Measurements from ENCODE around the gene LRRC4C. TPM values are rescaled to one million over a fixed set of nuclear protein-coding genes. Genes with fewer than 3 reads are reported as not detected.

The LRRC4C gene
- total RNA-seq, 4 donors from 2014 or later, result 0.19 to 1.1 TPM; not detected in 2

DNA sequence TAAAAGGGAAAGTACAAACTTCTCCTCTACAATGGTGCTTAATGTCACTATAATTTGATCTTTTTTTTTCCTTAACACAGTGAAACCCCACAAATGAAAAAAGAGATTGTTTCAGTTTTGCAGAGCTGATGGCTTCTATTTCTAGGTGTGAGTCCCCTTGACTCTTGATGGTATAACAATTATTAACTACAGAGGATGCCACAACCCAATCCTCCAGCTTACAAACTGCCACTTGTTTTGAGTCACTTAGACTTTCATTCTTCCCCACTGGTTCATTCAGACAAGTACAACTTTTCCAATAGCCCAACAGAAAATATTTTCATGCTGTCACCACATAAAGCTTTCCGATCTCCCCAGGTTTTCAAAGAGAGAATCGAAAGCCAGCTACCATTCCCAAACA, 812.2 kb downstream of the LRRC4C start:
- no peak overlapping the region for H3K4me3 ChIP-seq (ENCODE audit: low read depth, poor library complexity, severe bottlenecking)
- WGBS, 2 donors, result 69 to 85% methylated on average over 2 of the region's 2 CpGs
- no peak for DNase-seq (ENCODE audit: low spot score in 2 of 2)
- intact Hi-C loops (cut with DNase I; ENCODE audit: low total_unique reads), result no loop called here
- TF ChIP-seq, protein P1, sequence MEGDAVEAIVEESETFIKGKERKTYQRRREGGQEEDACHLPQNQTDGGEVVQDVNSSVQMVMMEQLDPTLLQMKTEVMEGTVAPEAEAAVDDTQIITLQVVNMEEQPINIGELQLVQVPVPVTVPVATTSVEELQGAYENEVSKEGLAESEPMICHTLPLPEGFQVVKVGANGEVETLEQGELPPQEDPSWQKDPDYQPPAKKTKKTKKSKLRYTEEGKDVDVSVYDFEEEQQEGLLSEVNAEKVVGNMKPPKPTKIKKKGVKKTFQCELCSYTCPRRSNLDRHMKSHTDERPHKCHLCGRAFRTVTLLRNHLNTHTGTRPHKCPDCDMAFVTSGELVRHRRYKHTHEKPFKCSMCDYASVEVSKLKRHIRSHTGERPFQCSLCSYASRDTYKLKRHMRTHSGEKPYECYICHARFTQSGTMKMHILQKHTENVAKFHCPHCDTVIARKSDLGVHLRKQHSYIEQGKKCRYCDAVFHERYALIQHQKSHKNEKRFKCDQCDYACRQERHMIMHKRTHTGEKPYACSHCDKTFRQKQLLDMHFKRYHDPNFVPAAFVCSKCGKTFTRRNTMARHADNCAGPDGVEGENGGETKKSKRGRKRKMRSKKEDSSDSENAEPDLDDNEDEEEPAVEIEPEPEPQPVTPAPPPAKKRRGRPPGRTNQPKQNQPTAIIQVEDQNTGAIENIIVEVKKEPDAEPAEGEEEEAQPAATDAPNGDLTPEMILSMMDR (IDR thresholded peaks at IDR 0.05), result no peak
- TF ChIP-seq POLR2A (IDR thresholded peaks at IDR 0.05), result no peak

DNA sequence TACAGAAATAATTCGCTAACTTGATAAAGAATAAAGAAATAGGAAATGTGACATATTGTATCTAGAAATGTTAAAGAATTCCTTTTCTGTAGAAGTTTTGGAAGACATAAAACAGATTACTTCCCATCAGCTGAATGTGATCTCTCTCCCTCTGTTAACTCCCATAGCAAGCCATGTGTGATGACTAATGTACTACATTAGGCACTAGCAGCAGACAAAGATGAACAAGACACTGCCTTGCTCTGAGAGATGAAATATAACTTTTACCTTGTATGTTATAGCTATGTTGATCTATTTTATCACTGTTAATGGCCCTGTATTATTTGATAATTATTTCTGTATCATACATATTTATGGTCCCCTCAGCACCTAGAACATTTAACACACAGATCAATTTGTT, 817.2 kb downstream of the LRRC4C start:
- no peak for DNase-seq (ENCODE audit: low spot score in 2 of 2)
- H3K4me3 ChIP-seq (ENCODE audit: low read depth, poor library complexity, severe bottlenecking), result no peak overlapping the region
- 83 to 85% methylated on average over 1 of the region's 1 CpG for WGBS, 2 donors
- intact Hi-C loops (cut with DNase I; ENCODE audit: low total_unique reads), result no loop called here
- TF ChIP-seq POLR2A (IDR thresholded peaks at IDR 0.05), result no peak
- TF ChIP-seq, protein P1 (IDR thresholded peaks at IDR 0.05), result no peak

DNA sequence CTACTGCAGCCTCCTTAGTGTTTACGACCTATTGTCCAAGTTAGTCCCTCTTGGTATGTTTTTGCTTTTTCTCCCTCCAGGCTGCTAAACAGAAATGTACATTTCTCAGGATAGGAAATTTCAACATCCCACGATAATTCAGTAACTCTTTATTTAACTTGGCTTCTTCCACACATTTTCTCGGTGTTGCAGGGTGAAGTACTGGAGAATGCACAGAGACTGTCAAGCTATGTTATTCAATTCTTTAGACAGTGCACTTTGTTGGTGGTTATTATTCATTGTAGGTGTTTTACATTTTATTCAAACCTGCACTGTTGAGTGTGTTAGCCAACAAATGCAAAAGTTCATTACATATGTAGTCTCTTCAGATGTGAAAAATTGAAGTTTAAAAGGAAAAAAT, 839.8 kb downstream of the LRRC4C start:
- 78 to 83% methylated on average over 3 of the region's 3 CpGs for WGBS, 2 donors
- DNase-seq (ENCODE audit: low spot score in 2 of 2), result no peak
- intact Hi-C loops (cut with DNase I; ENCODE audit: low total_unique reads), result no loop called here
- TF ChIP-seq POLR2A (IDR thresholded peaks at IDR 0.05), result no peak
- no peak overlapping the region for H3K4me3 ChIP-seq (ENCODE audit: low read depth, poor library complexity, severe bottlenecking)

DNA sequence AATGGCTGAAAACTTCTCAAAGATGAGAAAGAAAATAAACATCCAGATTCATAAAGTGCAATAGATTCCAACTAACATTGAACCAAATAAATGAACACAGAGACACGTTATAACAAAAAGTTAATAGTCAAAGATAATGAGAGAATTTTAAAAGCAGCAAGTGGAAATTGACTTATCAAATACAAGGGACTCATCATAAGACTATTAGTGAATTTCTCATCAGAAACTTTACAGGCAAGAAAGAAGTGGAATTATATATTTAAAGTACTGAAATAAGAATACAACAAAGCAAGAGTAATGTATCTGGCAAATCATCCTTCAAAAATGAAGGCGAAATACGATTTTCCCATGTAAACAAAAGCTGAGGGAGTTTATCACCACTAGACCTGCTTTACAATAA, 852.7 kb downstream of the LRRC4C start:
- DNase-seq (ENCODE audit: low spot score in 2 of 2), result no peak
- WGBS, 2 donors, result 87 to 89% methylated on average over 3 of the region's 3 CpGs
- TF ChIP-seq, protein P1 (IDR thresholded peaks at IDR 0.05), result no peak
- no peak for TF ChIP-seq POLR2A (IDR thresholded peaks at IDR 0.05)
- H3K4me3 ChIP-seq (ENCODE audit: low read depth, poor library complexity, severe bottlenecking), result no peak overlapping the region
- intact Hi-C loops (cut with DNase I; ENCODE audit: low total_unique reads), result no loop called here

DNA sequence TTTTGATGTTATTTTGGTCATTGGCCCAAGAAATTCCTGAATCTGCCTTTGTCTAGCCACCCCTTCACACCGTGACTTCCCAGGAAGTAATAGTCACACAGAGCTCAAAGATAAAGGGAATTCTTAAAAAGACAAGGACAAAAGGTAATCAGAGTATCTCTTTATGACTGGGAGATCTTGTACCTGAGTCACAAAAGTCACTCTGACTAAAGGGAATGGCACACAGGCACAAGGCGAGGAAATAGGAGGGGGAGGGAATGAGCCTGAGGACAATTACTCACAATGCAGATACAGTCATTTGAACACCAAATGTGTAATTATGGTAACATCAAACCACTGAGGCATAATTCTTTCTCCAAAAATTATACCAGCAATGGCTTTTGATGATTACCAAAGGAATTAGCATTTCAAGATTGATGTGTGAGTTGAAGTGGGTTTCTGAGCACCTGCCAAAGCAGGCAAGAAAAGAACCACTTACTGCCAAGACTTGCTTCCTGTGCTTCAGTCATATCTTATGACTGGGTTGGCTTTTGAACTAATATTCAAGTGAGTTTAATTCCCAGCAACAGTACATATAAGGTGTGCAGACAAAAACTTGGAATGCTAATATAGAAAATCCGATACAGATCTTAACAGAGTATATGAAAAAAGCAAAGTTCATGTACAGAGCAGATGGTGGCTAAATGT, 856.4 kb downstream of the LRRC4C start:
- WGBS, 2 donors, result 57 to 64% methylated on average over 3 of the region's 3 CpGs
- no peak for DNase-seq (ENCODE audit: low spot score in 2 of 2)
- H3K4me3 ChIP-seq (ENCODE audit: low read depth, poor library complexity, severe bottlenecking), result no peak overlapping the region
- intact Hi-C loops (cut with DNase I; ENCODE audit: low total_unique reads), result no loop called here
- TF ChIP-seq, protein P1 (IDR thresholded peaks at IDR 0.05), result no peak
- TF ChIP-seq POLR2A (IDR thresholded peaks at IDR 0.05), result no peak

DNA sequence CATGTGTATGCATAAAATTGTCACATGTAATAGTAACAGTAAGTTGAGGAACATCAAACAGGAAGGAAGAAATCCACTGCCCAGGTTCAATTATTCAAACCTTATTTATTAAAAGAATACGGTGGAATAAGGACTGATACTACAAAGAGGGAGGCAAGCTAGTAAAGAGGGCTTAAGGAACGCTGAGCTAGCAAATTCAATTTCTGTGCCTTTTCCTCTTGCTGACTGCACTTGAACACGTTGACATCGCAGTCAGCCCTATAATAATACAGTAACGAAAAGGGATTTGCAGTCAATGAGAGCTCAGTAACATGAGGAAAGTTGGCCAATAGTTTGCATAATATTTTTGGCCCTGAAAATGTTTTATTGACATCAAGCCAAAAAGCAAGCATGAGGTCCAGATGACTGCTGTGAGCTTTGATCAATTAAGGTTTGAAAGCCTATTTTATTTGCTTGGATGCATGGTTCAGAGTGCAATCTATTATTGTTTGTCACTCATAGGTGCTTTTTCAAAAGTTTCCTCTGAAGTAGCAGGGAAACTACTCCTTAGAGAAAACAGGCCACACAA, 861.8 kb downstream of the LRRC4C start:
- 44 to 46% methylated on average over 5 of the region's 5 CpGs for WGBS, 2 donors
- H3K4me3 ChIP-seq (ENCODE audit: low read depth, poor library complexity, severe bottlenecking), result no peak overlapping the region
- no peak for DNase-seq (ENCODE audit: low spot score in 2 of 2)
- TF ChIP-seq, protein P1 (IDR thresholded peaks at IDR 0.05), result no peak
- TF ChIP-seq POLR2A (IDR thresholded peaks at IDR 0.05), result no peak
- intact Hi-C loops (cut with DNase I; ENCODE audit: low total_unique reads), result no loop called here
